ENCODE data around the gene SLC25A12.

The SLC25A12 gene

DNA sequence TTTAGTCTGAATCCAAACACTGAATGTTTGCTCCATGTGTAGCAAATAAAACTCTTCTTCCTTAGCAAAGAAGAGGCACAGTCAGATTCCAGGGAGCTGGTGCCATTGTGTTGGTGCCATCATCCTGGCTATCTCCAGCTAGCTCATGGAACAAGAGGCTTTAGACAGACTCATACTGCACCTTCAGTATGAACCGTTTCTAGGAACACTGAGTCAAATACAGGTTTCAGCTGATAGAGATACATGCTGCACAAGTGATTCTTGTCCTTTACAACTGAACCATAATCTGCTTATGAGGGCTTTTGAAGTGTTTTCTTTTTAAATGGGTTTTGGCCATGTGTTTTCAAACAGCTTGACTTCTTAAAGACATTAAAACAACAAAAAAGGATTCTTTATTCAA, 148.9 kb downstream of the SLC25A12 start:
- no peak overlapping the region for H3K27ac ChIP-seq
- DNase-seq (ENCODE audit: low read depth, low spot score): no peak

DNA sequence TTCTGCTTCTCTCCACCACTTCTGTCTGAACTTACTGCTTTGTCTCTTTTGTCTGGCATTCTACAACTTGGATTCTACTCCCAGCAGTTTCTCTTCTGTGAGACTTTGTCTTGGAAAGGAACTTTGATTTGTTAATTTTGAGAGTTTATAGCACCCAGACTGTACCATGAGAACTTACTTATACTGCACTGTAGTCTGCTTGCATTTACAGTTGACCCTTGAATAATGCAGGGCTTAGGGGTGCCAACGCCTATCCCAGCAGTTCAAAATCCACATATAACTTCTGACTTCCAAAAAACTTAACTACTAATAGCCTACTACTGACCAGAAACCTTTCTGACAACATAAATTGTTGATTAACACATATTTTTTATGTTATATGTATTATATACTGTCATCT, 151.3 kb downstream of the SLC25A12 start:
- DNase-seq (ENCODE audit: low read depth, low spot score): no peak
- no peak overlapping the region for H3K27ac ChIP-seq

DNA sequence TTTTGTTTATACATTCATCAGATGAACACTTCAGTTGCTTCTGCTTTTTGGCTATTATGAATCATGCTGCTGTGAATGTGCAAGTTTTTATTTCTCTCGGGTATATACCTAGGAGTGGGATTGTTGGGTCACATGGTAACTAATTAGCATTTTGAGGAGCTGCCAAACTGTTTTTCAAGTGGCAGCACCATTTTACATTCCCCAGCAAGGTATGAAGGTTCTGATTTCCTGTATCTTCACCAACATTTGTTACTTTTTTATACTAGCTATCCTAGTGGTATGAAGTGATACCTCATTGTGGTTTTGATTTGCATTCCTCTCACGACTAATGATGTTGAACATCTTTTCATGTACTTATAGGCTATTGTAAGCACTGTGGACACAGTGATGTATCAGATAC, 152.9 kb downstream of the SLC25A12 start:
- H3K27ac ChIP-seq: no peak overlapping the region
- no peak for DNase-seq (ENCODE audit: low read depth, low spot score)

- no peak overlapping the region for H3K27ac ChIP-seq
- DNase-seq (ENCODE audit: low read depth, low spot score): no peak
Measured at GRCh38 chr2:171735991-171736710, 157.9 kb downstream of the SLC25A12 start.
